Naive B cell (primary cell): ENCODE results near the gene CDR2L. TPM values are rescaled to one million over a fixed set of nuclear protein-coding genes. Genes with fewer than 3 reads are reported as not detected.
A peak's percentile ranks its signal among the peaks of the same experiment; 100 is the strongest.
"Not testable (repeated sequence)": the region's sequence is repeated elsewhere in the genome, so short reads cannot be mapped to it uniquely, and the experiment has no call there.

Experiments used
- ATAC-seq, 2 donors: fragments of 150-1000 bp; cut with Tn5 transposase; 2 replicates each; pipeline ENCODE4 v1.10.0; 2021; ENCODE audit warnings: low read depth in 2 of 2, mild to moderate bottlenecking in 2 of 2, moderate library complexity in 2 of 2
- DNase-seq: peaks from one replicate; pipeline ENCODE4 v3.0.0; 2022
- H3K27ac Mint-ChIP-seq, 6 donors: one replicate each; pipeline ENCODE4 v1.8.0; 2020 to 2022; ENCODE audit warnings: mild to moderate bottlenecking in 6 of 6, mixed read lengths in 6 of 6, moderate library complexity in 5 of 6, inconsistent platforms in 2 of 6
- H3K27me3 Mint-ChIP-seq, 3 donors: one replicate each; pipeline ENCODE4 v1.8.0; 2021 to 2022; ENCODE audit warnings: mixed read lengths in 3 of 3, mild to moderate bottlenecking in 1 of 3
- H3K36me3 Mint-ChIP-seq, 2 donors: one replicate each; pipeline ENCODE4 v1.8.0; 2020 to 2022; ENCODE audit warnings: mixed read lengths in 2 of 2, inconsistent platforms in 1 of 2, mild to moderate bottlenecking in 1 of 2
- H3K4me1 Mint-ChIP-seq, 3 donors: one replicate each; pipeline ENCODE4 v1.8.0; 2020 to 2022; ENCODE audit warnings: mixed read lengths in 3 of 3, inconsistent platforms in 1 of 3, mild to moderate bottlenecking in 1 of 3, moderate library complexity in 1 of 3
- H3K4me3 Mint-ChIP-seq, 8 donors: one replicate each; pipeline ENCODE4 v1.8.0; 2020 to 2022; ENCODE audit warnings: mild to moderate bottlenecking in 8 of 8, mixed read lengths in 8 of 8, moderate library complexity in 8 of 8, inconsistent platforms in 2 of 8
- H3K9me3 Mint-ChIP-seq, 7 donors: one replicate each; pipeline ENCODE4 v1.8.0; 2020 to 2022; ENCODE audit warnings: mixed read lengths in 7 of 7, mild to moderate bottlenecking in 5 of 7, inconsistent platforms in 2 of 7, moderate library complexity in 1 of 7
- polyA plus RNA-seq, 6 donors: library from polyadenylated mRNA; unstranded; fragments of 300-500 nt; fragmentation: Illumina TruSeq; gene quantifications; one replicate each; pipeline ENCODE4 v1.2.3, GENCODE V29; 2021; ENCODE audit warnings: low read depth in 6 of 6

CDR2L gene
- polyA plus RNA-seq, 6 donors from 2014 or later: not detected

- no peak overlapping the region for H3K27ac Mint-ChIP-seq
- H3K4me3 Mint-ChIP-seq: peak overlapping the region in 3 of 8 donors; percentile 15 to 43 (median 37)
- peaks cover 9 to 18% (median 11%) of the 10 kb centered on the region in 3 donors for H3K4me1 Mint-ChIP-seq
- ATAC-seq (no peak), DNase-seq (no peak)
- peaks cover 13 to 42% (median 31%) of the 10 kb centered on the region in 3 donors for H3K27me3 Mint-ChIP-seq
- H3K9me3 Mint-ChIP-seq: no peaks in the 10 kb centered on the region
- no peaks in the 10 kb centered on the region for H3K36me3 Mint-ChIP-seq
Measured at GRCh38 chr17:74979408-74980146, 7.9 kb upstream of the CDR2L start.

- ATAC-seq (peak; percentile 7 to 11), DNase-seq (no peak)
- peak overlapping the region in 4 of 6 donors; percentile 52 to 90 (median 62) for H3K27ac Mint-ChIP-seq
- H3K27me3 Mint-ChIP-seq: peaks cover 17 to 45% (median 35%) of the 10 kb centered on the region in 3 donors
- peaks cover 9 to 18% (median 11%) of the 10 kb centered on the region in 3 donors for H3K4me1 Mint-ChIP-seq
- H3K9me3 Mint-ChIP-seq: no peaks in the 10 kb centered on the region
- no peaks in the 10 kb centered on the region for H3K36me3 Mint-ChIP-seq
- H3K4me3 Mint-ChIP-seq: peak overlapping the region; percentile 77 to 95 (median 92)
Measured at GRCh38 chr17:74981318-74981978, 6.0 kb upstream of the CDR2L start.

- ATAC-seq: peak; percentile 94
- H3K4me1 Mint-ChIP-seq: peaks cover 10 to 22% (median 14%) of the 10 kb centered on the region in 3 donors
- H3K27me3 Mint-ChIP-seq: peaks cover 16 to 41% (median 28%) of the 10 kb centered on the region in 3 donors
- H3K9me3 Mint-ChIP-seq: no peaks in the 10 kb centered on the region
- H3K36me3 Mint-ChIP-seq: no peaks in the 10 kb centered on the region
- peak; percentile 71 for DNase-seq
- peak overlapping the region; percentile 77 to 95 (median 92) for H3K4me3 Mint-ChIP-seq
- H3K27ac Mint-ChIP-seq: peak overlapping the region in 4 of 6 donors; percentile 52 to 90 (median 62)
Measured at GRCh38 chr17:74981979-74982662, 5.3 kb upstream of the CDR2L start.

- DNase-seq, ATAC-seq: not testable (repeated sequence)
Measured at GRCh38 chr17:74982663-74983313, 4.6 kb upstream of the CDR2L start.

GRCh38 chr17:74986206-74986576 lies 1.2 kb upstream of the CDR2L start:
- Mint-ChIP-seq H3K27me3 (peaks cover 8 to 40% (median 14%) of the 10 kb centered on the region in 3 donors), H3K9me3 (no peaks in the 10 kb centered on the region), H3K4me3 (peak overlapping the region in 1 of 8 donors; percentile 73), H3K27ac (peak overlapping the region in 1 of 6 donors; percentile 19), H3K36me3 (no peaks in the 10 kb centered on the region), H3K4me1 (peaks cover 14 to 21% (median 15%) of the 10 kb centered on the region in 3 donors)
- DNase-seq (no peak), ATAC-seq (no peak)

More at GRCh38 chr17:74982663-74983313, 4.6 kb upstream of the CDR2L start:
- peak overlapping the region in 2 of 6 donors; percentile 59 to 66 for H3K27ac Mint-ChIP-seq
- H3K36me3 Mint-ChIP-seq, H3K9me3 Mint-ChIP-seq: not testable (repeated sequence)
- H3K4me3 Mint-ChIP-seq: peak overlapping the region; percentile 66 to 95 (median 82)
- H3K4me1 Mint-ChIP-seq: peaks cover 11 to 25% (median 16%) of the 10 kb centered on the region in 3 donors
- peaks cover 19 to 39% (median 25%) of the 10 kb centered on the region in 3 donors for H3K27me3 Mint-ChIP-seq

GRCh38 chr17:74987909-74988711 lies 678 bp downstream of the CDR2L start:
- no peak for DNase-seq
- H3K27ac Mint-ChIP-seq: peak overlapping the region in 1 of 6 donors; percentile 8
- H3K27me3 Mint-ChIP-seq: peaks cover 17 to 45% (median 21%) of the 10 kb centered on the region in 3 donors
- peaks cover 5 to 11% (median 9%) of the 10 kb centered on the region in 3 donors for H3K4me1 Mint-ChIP-seq
- H3K4me3 Mint-ChIP-seq: peak overlapping the region; percentile 76 to 90 (median 83)
- H3K9me3 Mint-ChIP-seq: no peaks in the 10 kb centered on the region
- H3K36me3 Mint-ChIP-seq: no peaks in the 10 kb centered on the region
- peak; percentile 40 to 45 for ATAC-seq

- peak overlapping the region in 2 of 6 donors; percentile 36 to 47 for H3K27ac Mint-ChIP-seq
- DNase-seq: no peak
- H3K4me1 Mint-ChIP-seq: peaks cover 5 to 11% (median 9%) of the 10 kb centered on the region in 3 donors
- H3K4me3 Mint-ChIP-seq: peak overlapping the region in 2 of 8 donors; percentile 53 to 59
- no peaks in the 10 kb centered on the region for H3K36me3 Mint-ChIP-seq
- ATAC-seq: no peak
- no peaks in the 10 kb centered on the region for H3K9me3 Mint-ChIP-seq
- peaks cover 11 to 37% (median 13%) of the 10 kb centered on the region in 3 donors for H3K27me3 Mint-ChIP-seq
Measured at GRCh38 chr17:74990581-74991105, 3.2 kb downstream of the CDR2L start.

GRCh38 chr17:74992223-74992622 lies 4.8 kb downstream of the CDR2L start:
- no peak for ATAC-seq
- H3K4me3 Mint-ChIP-seq: peak overlapping the region in 1 of 8 donors; percentile 24
- no peak overlapping the region for H3K27ac Mint-ChIP-seq

GRCh38 chr17:74994440-74994839 lies 7.0 kb downstream of the CDR2L start:
- no peak for ATAC-seq

More at GRCh38 chr17:74992223-74992622, 4.8 kb downstream of the CDR2L start:
- DNase-seq: no peak
- Mint-ChIP-seq H3K27me3 (peaks cover 9 to 37% (median 10%) of the 10 kb centered on the region in 3 donors), H3K36me3 (no peaks in the 10 kb centered on the region), H3K9me3 (no peaks in the 10 kb centered on the region), H3K4me1 (peaks cover 1 to 6% (median 5%) of the 10 kb centered on the region in 3 donors)

GRCh38 chr17:74995847-74996246 lies 8.4 kb downstream of the CDR2L start:
- ATAC-seq: no peak
- DNase-seq: no peak
- Mint-ChIP-seq H3K36me3 (no peaks in the 10 kb centered on the region), H3K27me3 (peaks cover 9 to 19% (median 12%) of the 10 kb centered on the region in 3 donors), H3K27ac (peak overlapping the region in 1 of 6 donors; percentile 32), H3K4me1 (no peaks in the 10 kb centered on the region), H3K4me3 (no peak overlapping the region), H3K9me3 (no peaks in the 10 kb centered on the region)

More at GRCh38 chr17:74994440-74994839, 7.0 kb downstream of the CDR2L start:
- H3K36me3 Mint-ChIP-seq: no peaks in the 10 kb centered on the region
- DNase-seq: no peak
- no peak overlapping the region for H3K4me3 Mint-ChIP-seq
- H3K9me3 Mint-ChIP-seq: no peaks in the 10 kb centered on the region
- no peaks in the 10 kb centered on the region for H3K4me1 Mint-ChIP-seq
- H3K27me3 Mint-ChIP-seq: peaks cover 9 to 33% (median 12%) of the 10 kb centered on the region in 3 donors
- no peak overlapping the region for H3K27ac Mint-ChIP-seq

- DNase-seq (no peak), ATAC-seq (no peak)
- H3K27me3 Mint-ChIP-seq: peaks cover 8 to 18% (median 9%) of the 10 kb centered on the region in 3 donors
- H3K27ac Mint-ChIP-seq: no peak overlapping the region
- no peaks in the 10 kb centered on the region for H3K36me3 Mint-ChIP-seq
- no peaks in the 10 kb centered on the region for H3K4me1 Mint-ChIP-seq
- H3K9me3 Mint-ChIP-seq: no peaks in the 10 kb centered on the region
- H3K4me3 Mint-ChIP-seq: peak overlapping the region in 1 of 8 donors; percentile 34
Measured at GRCh38 chr17:74998783-74999182, 11.4 kb downstream of the CDR2L start.

- no peak for ATAC-seq
- no peak overlapping the region for H3K27ac Mint-ChIP-seq
- H3K9me3 Mint-ChIP-seq: no peaks in the 10 kb centered on the region
Measured at GRCh38 chr17:74999523-74999922, 12.1 kb downstream of the CDR2L start.

More at GRCh38 chr17:74999523-74999922, 12.1 kb downstream of the CDR2L start:
- peak overlapping the region in 2 of 8 donors; percentile 38 to 42 for H3K4me3 Mint-ChIP-seq
- H3K4me1 Mint-ChIP-seq: no peaks in the 10 kb centered on the region
- H3K27me3 Mint-ChIP-seq: peaks cover 8 to 24% (median 9%) of the 10 kb centered on the region in 3 donors
- DNase-seq: no peak
- H3K36me3 Mint-ChIP-seq: no peaks in the 10 kb centered on the region
